Measurements from ENCODE around the gene SRSF12. TPM values are rescaled to one million over a fixed set of nuclear protein-coding genes. Genes with fewer than 3 reads are reported as not detected.

SRSF12 gene
- total RNA-seq, 6 donors from 2014 or later, result 0.10 to 0.89 (median 0.23) TPM; not detected in 1

- Histone ChIP-seq H3K27me3 (no peaks in the 10 kb centered on the region), H3K36me3 (no peaks in the 10 kb centered on the region), H3K4me1 (no peaks in the 10 kb centered on the region), H3K9me3 (no peaks in the 10 kb centered on the region), H3K27ac (no peak overlapping the region), H3K4me3 (no peak overlapping the region)
- DNase-seq (no peak), ATAC-seq (ENCODE audit: low FRiP score in 2 of 2) (no peak)
- whole genome bisulfite sequencing, 2 donors, result 43 to 45% methylated on average over 5 of the region's 5 CpGs
- TF ChIP-seq CTCF (IDR thresholded peaks at IDR 0.05) (no peak), EP300 (IDR thresholded peaks at IDR 0.05) (no peak)
These were observed 59.2 kb downstream of the SRSF12 start for GRCh38 chr6:89058627-89059026.

- H3K4me3 ChIP-seq, result no peak overlapping the region
- WGBS, 2 donors, result 83 to 90% methylated on average over 2 of the region's 2 CpGs
- no peak overlapping the region for H3K27ac ChIP-seq
- no peaks in the 10 kb centered on the region for H3K9me3 ChIP-seq
- ATAC-seq (ENCODE audit: low FRiP score in 2 of 2) (no peak), DNase-seq (no peak)
- H3K27me3 ChIP-seq, result no peaks in the 10 kb centered on the region
- no peaks in the 10 kb centered on the region for H3K4me1 ChIP-seq
- no peak for TF ChIP-seq EP300 (IDR thresholded peaks at IDR 0.05)
- TF ChIP-seq CTCF (IDR thresholded peaks at IDR 0.05), result no peak
- TF ChIP-seq POLR2AphosphoS5 (IDR thresholded peaks at IDR 0.05), result no peak
- TF ChIP-seq POLR2A (IDR thresholded peaks at IDR 0.05), result no peak
- H3K36me3 ChIP-seq, result no peaks in the 10 kb centered on the region
These were observed 60.1 kb downstream of the SRSF12 start for GRCh38 chr6:89057759-89058158.

- Histone ChIP-seq H3K4me1 (peaks cover 4 to 11% (median 9%) of the 10 kb centered on the region in 4 donors), H3K27me3 (no peaks in the 10 kb centered on the region), H3K27ac (no peak overlapping the region), H3K4me3 (no peak overlapping the region), H3K36me3 (no peaks in the 10 kb centered on the region), H3K9me3 (no peaks in the 10 kb centered on the region)
- DNase-seq, result no peak
- TF ChIP-seq POLR2A (IDR thresholded peaks at IDR 0.05), result no peak
- 85 to 86% methylated on average over 4 of the region's 4 CpGs for WGBS, 2 donors
- ATAC-seq (ENCODE audit: low FRiP score in 2 of 2), result no peak
These were observed 63.7 kb downstream of the SRSF12 start for GRCh38 chr6:89054208-89054607.

GRCh38 chr6:89051676-89052075, 66.2 kb downstream of the SRSF12 start:
- no peak overlapping the region for H3K27ac ChIP-seq
- DNase-seq, result no peak
- peaks cover 4 to 11% (median 9%) of the 10 kb centered on the region in 4 donors for H3K4me1 ChIP-seq
- H3K4me3 ChIP-seq, result no peak overlapping the region
- no peaks in the 10 kb centered on the region for H3K9me3 ChIP-seq
- no peak for TF ChIP-seq POLR2A (IDR thresholded peaks at IDR 0.05)
- TF ChIP-seq POLR2AphosphoS5 (IDR thresholded peaks at IDR 0.05), result no peak
- no peak for TF ChIP-seq EP300 (IDR thresholded peaks at IDR 0.05)
- TF ChIP-seq CTCF (IDR thresholded peaks at IDR 0.05), result no peak
- no peak for ATAC-seq (ENCODE audit: low FRiP score in 2 of 2)
- no peaks in the 10 kb centered on the region for H3K27me3 ChIP-seq
- WGBS, 2 donors, result 74 to 80% methylated on average over 3 of the region's 3 CpGs
- H3K36me3 ChIP-seq, result no peaks in the 10 kb centered on the region

GRCh38 chr6:89050697-89051096, 67.2 kb downstream of the SRSF12 start:
- Histone ChIP-seq H3K4me3 (no peak overlapping the region), H3K36me3 (no peaks in the 10 kb centered on the region), H3K27ac (no peak overlapping the region), H3K9me3 (no peaks in the 10 kb centered on the region), H3K4me1 (peaks cover 4 to 11% (median 9%) of the 10 kb centered on the region in 4 donors), H3K27me3 (no peaks in the 10 kb centered on the region)
- TF ChIP-seq CTCF (IDR thresholded peaks at IDR 0.05) (no peak), POLR2A (IDR thresholded peaks at IDR 0.05) (no peak), EP300 (IDR thresholded peaks at IDR 0.05) (no peak), POLR2AphosphoS5 (IDR thresholded peaks at IDR 0.05) (no peak)
- DNase-seq, result no peak
- 55 to 79% methylated on average over 3 of the region's 3 CpGs for WGBS, 2 donors
- ATAC-seq (ENCODE audit: low FRiP score in 2 of 2), result peak in 1 of 2 donors; percentile 12

Data from upper lobe of left lung (tissue), 6 donors.